ENCODE results near the gene TMEM42. TPM values are rescaled to one million over a fixed set of nuclear protein-coding genes. Genes with fewer than 3 reads are reported as not detected.

TMEM42 gene
- total and polyA plus RNA-seq, 2 of the 4 experiments (the other 2 are of a cell fraction) = 13.1 to 24.7 TPM

DNA sequence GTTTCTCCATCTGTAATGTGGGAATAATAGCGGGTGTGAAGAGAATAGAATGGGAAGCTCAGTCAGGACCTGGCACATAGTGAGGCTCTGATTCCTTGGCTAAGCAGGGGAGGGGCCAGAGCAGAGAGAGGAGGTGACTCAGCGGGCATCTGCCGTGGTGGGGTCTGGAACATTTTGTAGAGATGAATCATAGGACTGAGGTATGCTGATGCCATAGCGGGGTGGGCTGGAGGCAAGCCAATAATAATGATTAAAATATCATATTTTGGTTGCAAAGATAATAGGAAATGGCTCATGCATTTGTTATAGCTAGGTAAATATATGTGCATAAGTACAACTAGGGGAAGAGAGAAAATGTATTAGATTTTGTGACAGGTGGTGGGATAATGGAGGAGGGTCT is 23.9 kb downstream of the TMEM42 start:
- Histone ChIP-seq H2BK15ac (ENCODE audit: low read depth, low read length) (peak overlapping the region; percentile 84; the same call in 2 of the 3 replicates), H2BK5ac (ENCODE audit: low read depth, low read length, poor library complexity, severe bottlenecking) (peak overlapping the region; percentile 51), H3K4me2 (ENCODE audit: low read depth, low read length) (no peak overlapping the region), H3K9me1 (ENCODE audit: insufficient read depth, low read length) (peaks cover 33% of the 10 kb centered on the region), H3K9ac (ENCODE audit: low read depth, low read length) (no peak overlapping the region), H3K27ac (ENCODE audit: insufficient read depth, low read length) (peak overlapping the region; percentile 22; the same call in 1 of the 2 replicates), H3K79me1 (ENCODE audit: low read depth in 1 of 2, low read length in 2 of 2) (peaks cover 0 to 4% of the 10 kb centered on the region in 2 experiments; a peak in 1 of 4 replicates), H3K56ac (ENCODE audit: extremely low read depth, insufficient read depth, low read length) (peak overlapping the region; percentile 21), H3K4me1 (ENCODE audit: control insufficient read depth, insufficient read depth, low read length) (peaks cover 23% of the 10 kb centered on the region), H4K8ac (ENCODE audit: low read depth in 2 of 2, low read length in 2 of 2) (peak overlapping the region; percentile 36 to 74; a peak in 2 of 4 replicates), H3K18ac (ENCODE audit: low read depth, low read length) (peak overlapping the region; percentile 33; the same call in 1 of the 2 replicates), H4K5ac (ENCODE audit: low read depth, low read length) (no peak overlapping the region), H3K23ac (ENCODE audit: low read depth, low read length) (0 out of 2 replicates have a peak overlapping the region, but pooled peaks have one; percentile 44), H2AK5ac (ENCODE audit: low read depth, low read length) (peak overlapping the region; percentile 93), H3K4me3 (ENCODE audit: insufficient read depth, low read depth, low read length) (no peak overlapping the region), H3K27me3 (ENCODE audit: control insufficient read depth, insufficient read depth, low read length) (no peaks in the 10 kb centered on the region), H3K36me3 (ENCODE audit: control insufficient read depth, insufficient read depth, low read length) (no peaks in the 10 kb centered on the region), H4K91ac (ENCODE audit: insufficient read depth, low read depth, low read length) (peak overlapping the region; percentile 94), H2AFZ (replicated peaks; ENCODE audit: low read length, poor library complexity) (peak overlapping the region; percentile 29), H3K14ac (replicated peaks; ENCODE audit: low read depth, low read length) (peak overlapping the region; percentile 80), H2BK20ac (ENCODE audit: low read depth, low read length) (peak overlapping the region; percentile 93), H3K9me3 (ENCODE audit: control insufficient read depth, insufficient read depth, low read length) (peaks cover 3% of the 10 kb centered on the region; the same call in 1 of the 2 replicates), H4K20me1 (ENCODE audit: insufficient read depth, low read length) (no peaks in the 10 kb centered on the region), H2AK9ac (replicated peaks; ENCODE audit: low read depth, low read length, poor library complexity) (peak overlapping the region; percentile 82), H3K4ac (ENCODE audit: low read depth, low read length) (peak overlapping the region; percentile 93), H2BK120ac (ENCODE audit: low read depth, low read length) (peak overlapping the region; percentile 92)
- peak; percentile 86 for ATAC-seq (ENCODE audit: low read depth)
- ChIA-PET CTCF (no interaction called here), POLR2A (ENCODE audit: unreplicated experiment) (no interaction called here)
- in situ Hi-C loops (cut with MboI; ENCODE audit: low sequenced_read_pairs) (loop anchor here (25.0 kb wide), 1 partner anchor 548 kb away; the partner anchor contains the start of gene TCAIM), dilution Hi-C loops (cut with HindIII; ENCODE audit: low sequenced_read_pairs, unreplicated experiment) (no loop called here), intact Hi-C loops (cut with micrococcal nuclease) (no loop called here)
- peak; percentile 51; the same call in 1 of the 2 replicates for TF ChIP-seq BHLHE40 (IDR thresholded peaks at IDR 0.05; ENCODE audit: low read depth, low read length)
- TF ChIP-seq RCOR1 (IDR thresholded peaks at IDR 0.05; ENCODE audit: insufficient replicate concordance, low read length) = peak; percentile 40
- peak; percentile 95 for TF ChIP-seq MAZ (IDR thresholded peaks at IDR 0.05; ENCODE audit: borderline replicate concordance, low read depth, low read length)
- TF ChIP-seq CEBPB (IDR thresholded peaks at IDR 0.05; ENCODE audit: low read depth, low read length) = peak; percentile 40
- TF ChIP-seq, protein P1, sequence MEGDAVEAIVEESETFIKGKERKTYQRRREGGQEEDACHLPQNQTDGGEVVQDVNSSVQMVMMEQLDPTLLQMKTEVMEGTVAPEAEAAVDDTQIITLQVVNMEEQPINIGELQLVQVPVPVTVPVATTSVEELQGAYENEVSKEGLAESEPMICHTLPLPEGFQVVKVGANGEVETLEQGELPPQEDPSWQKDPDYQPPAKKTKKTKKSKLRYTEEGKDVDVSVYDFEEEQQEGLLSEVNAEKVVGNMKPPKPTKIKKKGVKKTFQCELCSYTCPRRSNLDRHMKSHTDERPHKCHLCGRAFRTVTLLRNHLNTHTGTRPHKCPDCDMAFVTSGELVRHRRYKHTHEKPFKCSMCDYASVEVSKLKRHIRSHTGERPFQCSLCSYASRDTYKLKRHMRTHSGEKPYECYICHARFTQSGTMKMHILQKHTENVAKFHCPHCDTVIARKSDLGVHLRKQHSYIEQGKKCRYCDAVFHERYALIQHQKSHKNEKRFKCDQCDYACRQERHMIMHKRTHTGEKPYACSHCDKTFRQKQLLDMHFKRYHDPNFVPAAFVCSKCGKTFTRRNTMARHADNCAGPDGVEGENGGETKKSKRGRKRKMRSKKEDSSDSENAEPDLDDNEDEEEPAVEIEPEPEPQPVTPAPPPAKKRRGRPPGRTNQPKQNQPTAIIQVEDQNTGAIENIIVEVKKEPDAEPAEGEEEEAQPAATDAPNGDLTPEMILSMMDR (conservative IDR thresholded peaks at IDR 0.05; ENCODE audit: low read depth, low read length) = no peak
- TF ChIP-seq FOS (IDR thresholded peaks at IDR 0.05; ENCODE audit: low read depth, low read length) = peak; percentile 95
- no TSS peak for BruUV-seq (replicated peaks)
- DNase-seq = peak; percentile 96
- WGBS, 2 experiments (ENCODE audit: extremely low coverage in 2 of 2, insufficient read length in 1 of 2) = no CpG with 5 or more reads among the region's 4 CpGs
